OCI-LY3 (cell line): Measurements from ENCODE around the gene PRDM7.
"Not testable (repeated sequence)": the region's sequence is repeated elsewhere in the genome, so short reads cannot be mapped to it uniquely, and the experiment has no call there.

ENCODE experiments used
- CTCF ChIP-seq: fragments of 200-600, 300-600 bp; sonication (generic); IDR thresholded peaks from 2 replicates; pipeline ENCODE4 v1.5.1; 2014; ENCODE audit warnings: antibody characterized with exemption, low read length, low read depth
- EZH2phosphoT487 ChIP-seq: fragments of 200-600 bp; shearing (Covaris generic); IDR thresholded peaks from 2 replicates; pipeline ENCODE4 v1.6.1; 2018; ENCODE audit warnings: antibody characterized with exemption, mixed run types, low read depth

GRCh38 chr16:90094296-90094695, 17.2 kb upstream of the PRDM7 start:
- TF ChIP-seq CTCF, EZH2phosphoT487: not testable (repeated sequence)
